ENCODE results near the gene TFB2M.
A peak's percentile ranks its signal among the peaks of the same experiment; 100 is the strongest.
"Not testable (repeated sequence)": the region's sequence is repeated elsewhere in the genome, so short reads cannot be mapped to it uniquely, and the experiment has no call there.

The TFB2M gene

GRCh38 chr1:246583056-246583440, 17.0 kb upstream of the TFB2M start:
- DNase-seq (ENCODE audit: low spot score) = no peak

DNA sequence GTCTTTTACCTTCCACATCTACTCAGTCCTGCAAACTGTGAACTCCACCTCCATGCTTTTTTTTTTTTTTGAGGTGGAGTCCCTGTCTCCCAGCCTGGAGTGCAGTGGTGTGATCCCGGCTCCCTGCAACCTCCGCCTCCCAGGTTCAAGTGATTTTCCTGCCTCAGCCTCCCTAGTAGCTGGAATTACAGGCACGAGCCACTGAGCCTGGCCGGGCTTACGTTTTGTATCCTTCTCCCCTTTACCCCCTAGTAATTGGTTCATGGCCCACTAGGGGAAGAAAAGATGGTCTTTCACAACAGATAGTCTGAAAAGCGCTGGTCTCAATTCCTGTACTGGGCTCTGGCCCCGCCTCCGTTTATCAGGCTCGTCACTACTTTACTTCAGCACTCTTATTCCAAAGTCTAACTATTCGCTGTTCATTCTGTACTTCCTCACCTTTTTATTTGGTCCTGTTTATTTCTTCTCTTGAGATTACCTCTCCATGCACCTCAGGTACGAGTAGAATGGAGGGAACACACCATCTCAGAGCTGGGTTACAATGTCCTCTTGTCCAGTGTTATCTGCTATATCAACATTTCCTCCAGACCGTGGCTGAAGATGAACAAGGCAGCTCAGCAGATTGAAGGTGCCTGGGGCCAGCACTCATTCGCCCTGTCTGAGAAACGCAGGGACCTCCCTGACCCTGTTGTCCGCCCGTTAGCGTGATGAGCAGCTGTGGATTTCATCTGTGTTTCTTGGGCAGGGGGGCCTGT, 16.4 kb upstream of the TFB2M start:
- DNase-seq (ENCODE audit: low spot score) = no peak

DNA sequence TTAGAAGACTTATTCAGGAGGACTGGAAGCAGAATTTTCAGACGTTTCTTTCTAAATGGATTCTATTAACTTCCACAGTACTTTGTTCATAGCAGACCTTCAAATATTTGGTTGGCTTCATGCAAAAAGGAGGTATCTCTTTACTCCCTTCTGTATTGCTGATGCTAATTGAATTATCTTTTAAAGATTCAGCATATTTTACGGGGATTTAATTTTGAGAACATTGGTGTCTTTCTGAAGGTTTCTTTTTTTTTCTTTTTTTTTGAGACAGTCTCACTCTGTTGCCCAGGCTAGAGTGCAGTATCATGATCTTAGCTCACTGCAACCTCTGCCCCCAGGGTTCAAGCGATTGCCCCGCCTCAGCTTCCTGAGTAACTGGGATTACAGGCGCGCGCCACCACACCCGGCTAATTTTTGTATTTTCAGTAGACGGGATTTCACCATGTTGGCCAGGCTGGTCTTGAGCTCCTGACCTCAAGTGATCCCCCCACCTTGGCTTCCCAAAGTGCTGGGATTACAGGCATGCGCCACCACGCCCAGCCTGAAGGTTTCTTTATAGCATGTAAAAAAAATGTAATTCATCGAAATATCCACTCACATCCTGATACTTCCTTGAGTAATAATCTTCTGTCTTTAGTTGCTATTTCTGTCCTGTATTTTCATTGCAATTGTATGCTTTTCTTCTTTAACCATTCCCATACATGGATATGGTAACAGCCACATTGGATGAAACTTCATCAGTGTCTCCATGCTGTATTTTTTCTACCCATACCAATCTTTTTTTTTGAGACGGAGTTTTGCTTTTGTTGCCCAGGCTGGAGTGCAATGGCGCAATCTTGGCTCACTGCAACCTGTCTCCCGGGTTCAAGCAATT, 14.7 kb upstream of the TFB2M start:
- DNase-seq (ENCODE audit: low spot score) = no peak

- peak; percentile 40 for DNase-seq (ENCODE audit: low spot score)
Observed at GRCh38 chr1:246579818-246580217, 13.8 kb upstream of the TFB2M start.

DNA sequence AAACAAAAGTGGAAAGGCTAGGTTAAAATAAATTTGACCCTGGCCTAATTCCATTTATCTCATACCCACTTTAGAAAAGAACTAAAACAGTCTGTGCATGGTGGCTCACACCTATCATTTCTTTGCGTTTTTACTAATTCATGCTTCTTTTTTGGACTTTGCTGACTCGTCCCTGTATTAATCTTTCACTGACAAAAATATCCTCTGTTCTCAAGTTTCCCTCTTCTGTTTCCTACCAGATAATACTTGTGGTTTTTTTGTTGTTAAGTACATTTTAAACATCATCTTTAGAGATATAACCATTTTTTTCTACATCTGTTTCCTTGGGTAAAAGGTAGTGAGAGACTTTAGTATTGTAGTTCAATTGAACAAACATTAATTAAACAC, 11.7 kb upstream of the TFB2M start:
- DNase-seq (ENCODE audit: low spot score) = no peak

- no peak for DNase-seq (ENCODE audit: low spot score)
Observed at GRCh38 chr1:246577082-246577719, 11.1 kb upstream of the TFB2M start.

GRCh38 chr1:246576709-246577032, 10.6 kb upstream of the TFB2M start:
- no peak for DNase-seq (ENCODE audit: low spot score)

DNA sequence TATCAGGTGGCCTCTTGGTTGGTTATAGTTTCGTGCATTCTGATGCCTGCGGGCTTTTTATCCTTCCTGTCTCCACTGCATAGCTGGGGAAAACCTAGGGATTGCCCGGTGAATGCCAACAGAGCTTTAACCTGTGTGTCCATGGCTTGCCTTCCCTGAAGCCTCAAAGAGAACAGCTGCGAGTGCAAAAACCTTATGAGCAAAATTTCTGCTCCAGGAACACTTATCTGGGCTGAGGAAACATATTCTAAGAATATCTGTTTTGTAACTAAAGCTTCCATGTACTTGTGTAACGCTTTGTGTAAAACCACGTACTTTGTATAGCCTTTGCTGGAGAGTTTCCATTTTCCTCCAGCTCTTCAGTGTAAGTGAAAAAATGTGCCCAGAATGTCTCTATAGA, 7.4 kb upstream of the TFB2M start:
- no peak for DNase-seq (ENCODE audit: low spot score)

GRCh38 chr1:246572785-246573184, 6.7 kb upstream of the TFB2M start:
- no peak for DNase-seq (ENCODE audit: low spot score)

DNA sequence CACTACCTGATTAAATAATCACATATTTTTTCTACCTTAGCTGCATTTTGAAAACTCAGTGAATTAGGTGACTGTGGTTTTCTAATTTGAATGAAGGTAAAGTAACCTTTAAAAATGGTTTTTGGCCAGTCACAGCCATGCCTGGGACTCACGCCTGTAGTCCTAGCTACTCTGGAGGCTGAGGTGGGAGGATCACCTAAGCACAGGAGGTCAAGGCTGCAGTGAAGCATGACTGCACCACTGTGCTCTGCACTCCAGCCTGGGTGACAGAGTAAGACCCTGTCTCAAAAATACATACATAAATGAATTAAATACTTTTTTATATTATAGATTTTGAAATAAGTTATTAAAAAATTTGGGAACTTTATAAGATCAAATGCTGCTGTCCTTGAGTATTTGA, 5.9 kb upstream of the TFB2M start:
- no peak for DNase-seq (ENCODE audit: low spot score)

DNA sequence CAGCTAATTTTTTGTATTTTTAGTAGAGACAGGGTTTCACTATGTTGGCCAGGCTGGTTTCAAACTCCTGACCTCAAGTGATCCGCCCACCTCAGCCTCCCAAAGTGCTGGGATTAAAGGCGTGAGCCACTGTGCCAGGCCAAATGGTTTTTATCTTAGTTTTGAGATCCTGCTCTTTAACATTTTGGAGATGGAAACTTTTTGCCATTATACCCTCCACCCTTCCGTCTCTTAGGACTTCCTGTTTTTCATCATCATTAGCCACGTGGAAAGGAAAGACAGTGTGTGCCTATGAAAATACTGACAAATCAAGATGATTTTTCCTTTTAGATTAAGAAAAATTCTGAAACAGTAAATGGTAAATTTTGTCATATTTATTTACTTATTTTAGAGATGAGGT, 5.2 kb upstream of the TFB2M start:
- not testable (repeated sequence) for DNase-seq (ENCODE audit: low spot score)

GRCh38 chr1:246569248-246570238, 3.5 kb upstream of the TFB2M start:
- DNase-seq (ENCODE audit: low spot score) = no peak

DNA sequence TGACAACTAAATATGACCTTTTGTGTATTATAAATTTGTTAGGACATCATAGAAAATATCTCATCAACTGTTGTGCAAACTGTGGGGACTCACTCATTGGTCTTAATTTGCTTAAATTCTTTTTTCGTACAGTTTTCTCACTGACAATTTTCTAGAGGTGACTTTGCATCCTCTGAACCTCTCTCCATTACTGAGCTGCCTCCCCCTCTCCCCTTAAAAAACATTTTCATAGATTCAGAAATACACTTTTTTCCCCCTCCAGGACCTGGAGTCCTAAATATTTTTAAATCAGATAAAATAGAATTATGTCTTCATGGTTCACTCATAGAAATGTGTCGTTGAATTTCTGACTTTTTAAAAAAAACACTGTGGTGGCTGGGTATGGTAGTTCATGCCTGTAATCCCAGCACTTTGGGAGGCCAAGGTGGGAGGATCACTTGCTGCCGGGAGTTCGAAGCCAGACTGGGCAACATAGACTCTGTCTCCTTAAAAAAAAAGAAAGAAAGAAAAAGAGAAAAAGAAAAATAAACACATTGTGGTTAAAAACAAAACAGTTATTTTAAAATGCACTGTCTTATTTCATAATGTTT, 1.7 kb upstream of the TFB2M start:
- no peak for DNase-seq (ENCODE audit: low spot score)

DNA sequence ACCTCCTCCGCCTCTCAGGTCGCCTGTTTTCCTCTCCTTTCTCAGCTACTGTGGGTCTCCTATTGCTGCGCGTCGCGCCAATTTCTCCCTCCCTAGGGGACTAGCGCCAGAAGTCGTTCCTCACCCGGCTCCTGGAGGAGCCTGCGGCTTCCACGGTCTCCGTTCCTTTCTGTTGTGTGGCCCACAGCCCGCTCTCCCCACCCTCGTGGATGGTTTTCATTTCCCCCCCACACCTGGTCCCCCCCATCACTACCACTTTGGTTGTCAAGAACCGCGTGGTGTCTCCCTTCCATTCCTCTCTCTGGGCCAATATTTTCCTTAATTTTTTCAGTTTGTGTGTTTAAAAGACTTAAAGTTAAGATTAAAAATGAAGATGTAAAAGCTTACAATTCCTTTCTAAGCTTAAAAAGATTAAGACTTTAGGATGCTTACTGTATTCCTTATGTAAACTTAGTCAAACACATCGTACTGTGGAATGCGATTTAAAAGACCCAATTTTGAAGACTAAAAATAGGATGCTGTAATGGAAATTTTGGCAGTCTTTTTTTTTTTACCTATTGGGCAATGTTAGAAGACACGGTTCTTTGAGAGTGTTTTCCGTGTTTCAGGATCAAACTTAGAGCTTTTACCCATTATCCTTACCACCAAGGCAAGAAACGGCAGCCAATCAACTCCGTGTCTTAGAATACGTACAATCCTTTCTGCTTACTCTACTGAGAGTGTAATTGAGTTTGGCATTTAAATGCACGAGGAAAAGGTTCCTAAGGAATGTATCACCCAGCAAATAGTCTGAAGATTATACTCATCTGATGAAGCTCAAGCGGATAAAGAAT, 968 bp upstream of the TFB2M start:
- peak; percentile 28 for DNase-seq (ENCODE audit: low spot score)

DNA sequence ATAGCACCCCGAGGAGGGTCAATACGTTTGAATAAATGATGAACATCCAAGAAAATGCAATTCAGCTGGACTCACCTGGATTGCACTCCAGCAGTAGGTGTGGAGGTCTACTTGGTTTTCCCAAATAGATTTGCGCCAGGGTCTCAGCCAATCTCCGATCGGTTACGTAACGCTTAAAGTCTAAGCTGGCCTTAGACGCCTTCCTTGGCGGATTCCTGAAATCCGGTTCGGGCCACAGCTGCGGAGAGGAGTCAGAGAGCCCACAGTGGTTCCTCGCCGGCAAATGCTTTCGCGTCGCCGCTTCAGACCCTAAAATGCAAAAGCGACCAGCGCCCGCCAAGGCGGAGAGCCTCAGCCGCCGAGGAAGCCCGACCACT, 322 bp downstream of the TFB2M start:
- no peak for DNase-seq (ENCODE audit: low spot score)

GRCh38 chr1:246564839-246565750, 966 bp downstream of the TFB2M start:
- DNase-seq (ENCODE audit: low spot score) = no peak

GRCh38 chr1:246560833-246561232, 5.2 kb downstream of the TFB2M start:
- DNase-seq (ENCODE audit: low spot score) = not testable (repeated sequence)

DNA sequence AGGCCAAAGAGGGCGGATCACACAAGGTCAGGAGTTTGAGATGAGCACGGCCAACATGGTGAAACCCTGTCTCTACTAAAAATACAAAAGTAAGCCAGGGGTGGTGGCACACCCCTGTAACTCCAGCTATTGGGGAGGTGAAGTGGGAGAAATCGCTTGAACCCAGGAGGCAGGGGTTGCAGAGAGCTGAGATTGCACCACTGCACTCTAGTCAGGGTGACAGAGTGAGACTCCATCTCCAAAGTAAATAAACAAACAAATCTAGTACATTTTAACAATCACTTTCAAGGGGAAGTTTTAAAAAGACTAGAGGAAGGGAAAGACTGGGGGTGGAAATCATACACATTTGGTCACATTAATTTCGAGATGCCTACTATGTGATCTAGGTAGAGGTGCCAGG, 6.8 kb downstream of the TFB2M start:
- no peak for DNase-seq (ENCODE audit: low spot score)

GRCh38 chr1:246558041-246558440, 8.0 kb downstream of the TFB2M start:
- no peak for DNase-seq (ENCODE audit: low spot score)

GRCh38 chr1:246554201-246554600, 11.9 kb downstream of the TFB2M start:
- DNase-seq (ENCODE audit: low spot score) = no peak

Measured in hematopoietic multipotent progenitor cell treated with erythropoietin and hydrocortisone succinate and interleukin-3 and kit ligand, for 15 days (in vitro differentiated cells).